Measurements from ENCODE around the gene UBTF.

Gene UBTF

DNA sequence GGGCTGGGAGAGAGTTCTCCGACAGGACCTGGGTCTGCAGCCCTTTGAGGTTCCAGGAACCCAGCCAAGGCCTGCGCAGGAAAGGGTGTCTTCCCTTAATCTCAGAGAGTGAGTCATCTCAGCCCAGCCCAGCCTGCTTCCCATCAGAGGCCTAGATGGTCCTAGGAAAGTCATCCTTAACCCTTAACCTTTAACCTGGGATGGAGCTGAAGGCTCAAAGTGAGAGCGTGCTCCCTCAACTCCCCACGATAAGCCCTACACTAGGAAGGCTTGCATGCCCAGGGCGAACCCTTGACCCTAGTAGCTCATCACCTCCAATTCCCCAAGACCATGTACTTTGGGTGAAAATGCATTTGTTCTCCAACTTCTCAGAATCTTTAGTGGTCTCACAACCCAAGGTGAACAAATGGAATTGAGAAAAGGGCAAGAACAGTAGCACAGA, 15.0 kb downstream of the UBTF start:
- ATAC-seq: peak; percentile 6
- TF ChIP-seq RARB (CRISPR knock-in tag; IDR thresholded peaks at IDR 0.05) (no peak), SNAI2 (CRISPR knock-in tag; IDR thresholded peaks at IDR 0.05) (no peak), PPARA (CRISPR knock-in tag; IDR thresholded peaks at IDR 0.05; ENCODE audit: borderline replicate concordance) (no peak), ZFP30 (CRISPR knock-in tag; IDR thresholded peaks at IDR 0.05) (no peak), OSR1 (CRISPR knock-in tag; IDR thresholded peaks at IDR 0.05) (no peak), BACH2 (CRISPR knock-in tag; IDR thresholded peaks at IDR 0.05; ENCODE audit: borderline replicate concordance) (no peak), GLIS3 (CRISPR knock-in tag; IDR thresholded peaks at IDR 0.05) (no peak)

DNA sequence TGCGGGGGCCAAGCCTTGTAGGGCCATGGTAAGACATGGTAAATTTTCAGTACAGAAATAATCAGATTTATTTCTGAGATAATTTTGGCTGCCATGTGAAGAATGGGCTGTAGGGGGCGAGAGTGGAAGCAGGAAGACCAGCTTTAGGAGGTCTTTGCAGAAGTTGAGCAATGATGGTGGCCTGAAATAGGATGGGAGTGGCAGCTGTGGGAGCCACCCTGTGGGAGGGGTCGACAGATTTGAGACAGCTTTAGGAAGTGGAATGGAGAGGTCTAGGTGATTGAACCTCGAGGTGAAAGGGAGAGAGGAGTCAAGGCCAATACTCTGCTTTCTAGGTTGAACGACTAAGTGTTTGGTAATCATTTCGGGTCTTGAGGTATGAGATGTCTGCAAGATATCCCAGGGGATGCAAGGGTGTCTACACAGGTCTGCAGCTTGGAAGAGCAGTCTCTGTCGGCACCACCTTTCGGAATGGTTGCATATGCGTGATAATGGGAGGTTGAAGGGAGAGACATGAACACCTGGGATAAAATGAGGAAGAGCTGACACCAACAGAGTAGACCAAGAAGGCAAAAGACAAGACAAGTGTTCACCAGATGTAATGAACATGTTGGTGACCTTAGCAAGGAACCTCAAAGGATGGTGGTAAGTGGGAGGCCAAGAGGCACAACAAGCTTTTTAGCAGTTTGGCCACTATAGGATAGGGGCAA, 15.6 kb downstream of the UBTF start:
- TF ChIP-seq TCF4 (CRISPR knock-in tag; IDR thresholded peaks at IDR 0.05; ENCODE audit: borderline replicate concordance) (no peak), ZFP3 (CRISPR knock-in tag; IDR thresholded peaks at IDR 0.05) (no peak), ISL1 (CRISPR knock-in tag; IDR thresholded peaks at IDR 0.05) (no peak), ZNF565 (CRISPR knock-in tag; conservative IDR thresholded peaks at IDR 0.05; ENCODE audit: low read depth) (no peak), ZFP30 (CRISPR knock-in tag; IDR thresholded peaks at IDR 0.05) (no peak), BACH2 (CRISPR knock-in tag; IDR thresholded peaks at IDR 0.05; ENCODE audit: borderline replicate concordance) (no peak), GLIS3 (CRISPR knock-in tag; IDR thresholded peaks at IDR 0.05) (no peak), SNAI2 (CRISPR knock-in tag; IDR thresholded peaks at IDR 0.05) (no peak)
- TF ChIP-seq, protein P1, sequence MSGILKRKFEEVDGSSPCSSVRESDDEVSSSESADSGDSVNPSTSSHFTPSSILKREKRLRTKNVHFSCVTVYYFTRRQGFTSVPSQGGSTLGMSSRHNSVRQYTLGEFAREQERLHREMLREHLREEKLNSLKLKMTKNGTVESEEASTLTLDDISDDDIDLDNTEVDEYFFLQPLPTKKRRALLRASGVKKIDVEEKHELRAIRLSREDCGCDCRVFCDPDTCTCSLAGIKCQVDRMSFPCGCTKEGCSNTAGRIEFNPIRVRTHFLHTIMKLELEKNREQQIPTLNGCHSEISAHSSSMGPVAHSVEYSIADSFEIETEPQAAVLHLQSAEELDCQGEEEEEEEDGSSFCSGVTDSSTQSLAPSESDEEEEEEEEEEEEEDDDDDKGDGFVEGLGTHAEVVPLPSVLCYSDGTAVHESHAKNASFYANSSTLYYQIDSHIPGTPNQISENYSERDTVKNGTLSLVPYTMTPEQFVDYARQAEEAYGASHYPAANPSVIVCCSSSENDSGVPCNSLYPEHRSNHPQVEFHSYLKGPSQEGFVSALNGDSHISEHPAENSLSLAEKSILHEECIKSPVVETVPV (CRISPR knock-in tag; IDR thresholded peaks at IDR 0.05): no peak
- TF ChIP-seq, protein P2, sequence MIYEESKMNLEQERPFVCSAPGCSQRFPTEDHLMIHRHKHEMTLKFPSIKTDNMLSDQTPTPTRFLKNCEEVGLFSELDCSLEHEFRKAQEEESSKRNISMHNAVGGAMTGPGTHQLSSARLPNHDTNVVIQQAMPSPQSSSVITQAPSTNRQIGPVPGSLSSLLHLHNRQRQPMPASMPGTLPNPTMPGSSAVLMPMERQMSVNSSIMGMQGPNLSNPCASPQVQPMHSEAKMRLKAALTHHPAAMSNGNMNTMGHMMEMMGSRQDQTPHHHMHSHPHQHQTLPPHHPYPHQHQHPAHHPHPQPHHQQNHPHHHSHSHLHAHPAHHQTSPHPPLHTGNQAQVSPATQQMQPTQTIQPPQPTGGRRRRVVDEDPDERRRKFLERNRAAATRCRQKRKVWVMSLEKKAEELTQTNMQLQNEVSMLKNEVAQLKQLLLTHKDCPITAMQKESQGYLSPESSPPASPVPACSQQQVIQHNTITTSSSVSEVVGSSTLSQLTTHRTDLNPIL (CRISPR knock-in tag; IDR thresholded peaks at IDR 0.05; ENCODE audit: low read depth): no peak
- peak; percentile 4; the same call in 1 of the 3 replicates for ATAC-seq

DNA sequence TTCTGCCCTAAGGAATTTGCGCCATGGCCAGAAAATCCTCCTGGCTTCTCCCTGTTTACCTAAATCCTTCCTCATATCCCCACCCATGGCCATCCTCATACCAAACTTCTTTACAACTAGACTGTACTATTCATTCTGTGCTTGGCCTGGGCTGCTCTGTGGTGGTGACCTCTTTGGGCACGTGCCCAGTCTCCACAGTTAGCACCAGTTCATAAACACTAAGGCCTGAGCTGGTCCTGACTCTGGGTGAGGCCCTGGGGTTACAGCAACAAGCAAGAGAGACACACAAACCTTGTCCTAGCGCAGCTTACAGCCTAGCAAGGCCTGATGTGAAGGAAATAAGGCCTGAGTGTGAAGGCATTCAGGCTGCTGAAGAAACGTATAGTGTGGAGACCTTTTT, 16.7 kb downstream of the UBTF start:
- no peak for TF ChIP-seq ISL1 (CRISPR knock-in tag; IDR thresholded peaks at IDR 0.05)
- TF ChIP-seq, protein P3, sequence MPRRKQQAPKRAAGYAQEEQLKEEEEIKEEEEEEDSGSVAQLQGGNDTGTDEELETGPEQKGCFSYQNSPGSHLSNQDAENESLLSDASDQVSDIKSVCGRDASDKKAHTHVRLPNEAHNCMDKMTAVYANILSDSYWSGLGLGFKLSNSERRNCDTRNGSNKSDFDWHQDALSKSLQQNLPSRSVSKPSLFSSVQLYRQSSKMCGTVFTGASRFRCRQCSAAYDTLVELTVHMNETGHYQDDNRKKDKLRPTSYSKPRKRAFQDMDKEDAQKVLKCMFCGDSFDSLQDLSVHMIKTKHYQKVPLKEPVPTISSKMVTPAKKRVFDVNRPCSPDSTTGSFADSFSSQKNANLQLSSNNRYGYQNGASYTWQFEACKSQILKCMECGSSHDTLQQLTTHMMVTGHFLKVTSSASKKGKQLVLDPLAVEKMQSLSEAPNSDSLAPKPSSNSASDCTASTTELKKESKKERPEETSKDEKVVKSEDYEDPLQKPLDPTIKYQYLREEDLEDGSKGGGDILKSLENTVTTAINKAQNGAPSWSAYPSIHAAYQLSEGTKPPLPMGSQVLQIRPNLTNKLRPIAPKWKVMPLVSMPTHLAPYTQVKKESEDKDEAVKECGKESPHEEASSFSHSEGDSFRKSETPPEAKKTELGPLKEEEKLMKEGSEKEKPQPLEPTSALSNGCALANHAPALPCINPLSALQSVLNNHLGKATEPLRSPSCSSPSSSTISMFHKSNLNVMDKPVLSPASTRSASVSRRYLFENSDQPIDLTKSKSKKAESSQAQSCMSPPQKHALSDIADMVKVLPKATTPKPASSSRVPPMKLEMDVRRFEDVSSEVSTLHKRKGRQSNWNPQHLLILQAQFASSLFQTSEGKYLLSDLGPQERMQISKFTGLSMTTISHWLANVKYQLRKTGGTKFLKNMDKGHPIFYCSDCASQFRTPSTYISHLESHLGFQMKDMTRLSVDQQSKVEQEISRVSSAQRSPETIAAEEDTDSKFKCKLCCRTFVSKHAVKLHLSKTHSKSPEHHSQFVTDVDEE (CRISPR knock-in tag; IDR thresholded peaks at IDR 0.05): no peak
- ATAC-seq: no peak

DNA sequence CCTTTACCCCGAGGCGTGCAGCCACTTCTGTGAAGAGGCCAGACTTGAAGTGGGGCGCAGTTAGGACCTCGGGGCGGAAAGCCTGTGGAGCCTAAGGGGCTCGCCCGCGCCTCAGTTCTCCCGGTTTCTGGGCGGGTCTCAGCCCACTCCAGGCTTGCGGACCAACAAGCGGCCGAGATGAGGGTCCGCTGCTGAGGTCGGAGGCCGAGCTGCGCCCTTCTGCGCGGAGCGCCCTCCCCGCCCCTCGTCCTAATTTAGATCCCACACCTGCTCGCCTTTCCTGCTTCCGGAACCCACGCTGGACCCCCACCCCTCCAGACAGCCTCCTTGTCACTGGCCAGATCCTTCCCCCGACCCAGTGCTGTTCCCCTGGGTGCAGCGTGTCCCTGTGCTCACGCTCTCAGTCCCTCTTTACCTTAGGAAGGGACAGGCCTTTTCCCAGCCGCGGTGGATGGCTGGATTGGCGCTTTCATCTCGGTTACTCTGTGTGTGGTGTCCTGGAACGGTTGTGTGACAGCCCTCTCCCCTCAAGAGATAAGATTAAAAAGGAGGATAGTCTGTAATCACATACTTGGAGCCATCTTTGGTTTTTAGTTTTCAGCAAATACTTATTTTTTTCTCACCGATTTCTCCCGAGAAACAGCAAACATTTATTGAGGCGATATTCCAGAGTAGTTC, 18.9 kb downstream of the UBTF start:
- peak; percentile 36 for ATAC-seq
- TF ChIP-seq ISL1 (CRISPR knock-in tag; IDR thresholded peaks at IDR 0.05): no peak
- TF ChIP-seq, protein P4, sequence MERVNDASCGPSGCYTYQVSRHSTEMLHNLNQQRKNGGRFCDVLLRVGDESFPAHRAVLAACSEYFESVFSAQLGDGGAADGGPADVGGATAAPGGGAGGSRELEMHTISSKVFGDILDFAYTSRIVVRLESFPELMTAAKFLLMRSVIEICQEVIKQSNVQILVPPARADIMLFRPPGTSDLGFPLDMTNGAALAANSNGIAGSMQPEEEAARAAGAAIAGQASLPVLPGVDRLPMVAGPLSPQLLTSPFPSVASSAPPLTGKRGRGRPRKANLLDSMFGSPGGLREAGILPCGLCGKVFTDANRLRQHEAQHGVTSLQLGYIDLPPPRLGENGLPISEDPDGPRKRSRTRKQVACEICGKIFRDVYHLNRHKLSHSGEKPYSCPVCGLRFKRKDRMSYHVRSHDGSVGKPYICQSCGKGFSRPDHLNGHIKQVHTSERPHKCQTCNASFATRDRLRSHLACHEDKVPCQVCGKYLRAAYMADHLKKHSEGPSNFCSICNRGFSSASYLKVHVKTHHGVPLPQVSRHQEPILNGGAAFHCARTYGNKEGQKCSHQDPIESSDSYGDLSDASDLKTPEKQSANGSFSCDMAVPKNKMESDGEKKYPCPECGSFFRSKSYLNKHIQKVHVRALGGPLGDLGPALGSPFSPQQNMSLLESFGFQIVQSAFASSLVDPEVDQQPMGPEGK (CRISPR knock-in tag; IDR thresholded peaks at IDR 0.05; ENCODE audit: borderline replicate concordance): no peak

All from SK-N-SH treated with all-trans-retinoic acid at 6 μM for 48 hours (cell line).